Body of pancreas (tissue), 4 donors: Measurements from ENCODE around the gene EIF2AK3. TPM values are rescaled to one million over a fixed set of nuclear protein-coding genes. Genes with fewer than 3 reads are reported as not detected.

ENCODE experiments used
- ATAC-seq: fragments of 150-250 bp; one replicate; pipeline ENCODE4 v1.9.1; 2016
- DNase-seq, 4 donors: peaks; one replicate each; pipeline ENCODE4 v3.0.0-alpha.2; 2019
- H3K27ac ChIP-seq, 4 donors: fragments of 200-600 bp; sonication (generic); 1 replicate in 3 of 4; 2 replicates in 1 of 4; pipeline versions ENCODE4 v1.5.1 to v1.6.1; 2016 to 2019; ENCODE audit warnings: mild to moderate bottlenecking in 1 of 4, mixed read lengths in 1 of 4, moderate library complexity in 1 of 4
- H3K27me3 ChIP-seq, 2 donors: fragments of 200-600 bp; sonication (generic); one replicate each; pipeline ENCODE4 v1.6.0; 2016; ENCODE audit warnings: mild to moderate bottlenecking in 1 of 2
- H3K36me3 ChIP-seq, 2 donors: fragments of 200-600 bp; sonication (generic); replicated peaks in 1 of 2; 2 replicates each; pipeline ENCODE4 v1.5.1; 2016; ENCODE audit warnings: low read depth in 2 of 2; ENCODE audit not compliant: insufficient read depth in 1 of 2
- H3K4me1 ChIP-seq: fragments of 200-600 bp; sonication (generic); one replicate; pipeline ENCODE4 v1.6.0; 2016
- H3K4me3 ChIP-seq, 2 donors: fragments of 200-600 bp; sonication (generic); 1 replicate in 1 of 2; 2 replicates in 1 of 2; pipeline ENCODE4 v1.5.1; 2016 to 2019
- H3K9me3 ChIP-seq, 3 donors: fragments of 200-600 bp; sonication (generic); 1 replicate in 2 of 3; 2 replicates in 1 of 3; pipeline ENCODE4 v1.5.1; 2016
- POLR2A ChIP-seq, 3 donors: fragments of 450-650 bp; IDR thresholded peaks; one replicate each; pipeline ENCODE4 v1.6.1; 2016; ENCODE audit warnings: antibody characterized with exemption in 3 of 3, mild to moderate bottlenecking in 2 of 3
- WGBS, 2 donors: methylation state at CpG; one replicate each; pipeline ENCODE4 v1.1.5; 2017; 5-methylcytosine and 5-hydroxymethylcytosine counted together
- intact Hi-C: fragments of 100-400 bp; cut with DNase I; formaldehyde crosslinking; loops from one replicate; pipeline ENCODE4 v1.15.1; 2023
- total RNA-seq, 2 donors: library from RNA; depleted of rRNA; stranded (reverse); fragments of >200 nt; gene quantifications; one replicate each; pipeline ENCODE4 v1.1.0, GENCODE V29; 2016
- TF ChIP-seq, protein P1 (sequence below), 7 experiments: fragments of 450-650 bp in 4 of 7; fragments of 200-600 bp in 3 of 7; sonication (generic) in 3 of 7; IDR thresholded peaks; one replicate each; pipeline ENCODE4 v1.5.1; 2016 to 2019; ENCODE audit warnings: antibody characterized with exemption in 7 of 7

EIF2AK3 gene
- total RNA-seq, 2 donors from 2014 or later = 42.5 to 43.6 TPM

GRCh38 chr2:88545118-88545517 is 82.1 kb downstream of the EIF2AK3 start:
- intact Hi-C loops = no loop called here
- H3K4me1 ChIP-seq = no peaks in the 10 kb centered on the region
- 67 to 83% methylated on average over 5 of the region's 5 CpGs for WGBS, 2 donors
- H3K27ac ChIP-seq = no peak overlapping the region
- DNase-seq = no peak
- TF ChIP-seq, protein P1, sequence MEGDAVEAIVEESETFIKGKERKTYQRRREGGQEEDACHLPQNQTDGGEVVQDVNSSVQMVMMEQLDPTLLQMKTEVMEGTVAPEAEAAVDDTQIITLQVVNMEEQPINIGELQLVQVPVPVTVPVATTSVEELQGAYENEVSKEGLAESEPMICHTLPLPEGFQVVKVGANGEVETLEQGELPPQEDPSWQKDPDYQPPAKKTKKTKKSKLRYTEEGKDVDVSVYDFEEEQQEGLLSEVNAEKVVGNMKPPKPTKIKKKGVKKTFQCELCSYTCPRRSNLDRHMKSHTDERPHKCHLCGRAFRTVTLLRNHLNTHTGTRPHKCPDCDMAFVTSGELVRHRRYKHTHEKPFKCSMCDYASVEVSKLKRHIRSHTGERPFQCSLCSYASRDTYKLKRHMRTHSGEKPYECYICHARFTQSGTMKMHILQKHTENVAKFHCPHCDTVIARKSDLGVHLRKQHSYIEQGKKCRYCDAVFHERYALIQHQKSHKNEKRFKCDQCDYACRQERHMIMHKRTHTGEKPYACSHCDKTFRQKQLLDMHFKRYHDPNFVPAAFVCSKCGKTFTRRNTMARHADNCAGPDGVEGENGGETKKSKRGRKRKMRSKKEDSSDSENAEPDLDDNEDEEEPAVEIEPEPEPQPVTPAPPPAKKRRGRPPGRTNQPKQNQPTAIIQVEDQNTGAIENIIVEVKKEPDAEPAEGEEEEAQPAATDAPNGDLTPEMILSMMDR (IDR thresholded peaks at IDR 0.05) = no peak
- TF ChIP-seq POLR2A (IDR thresholded peaks at IDR 0.05) = no peak
- ATAC-seq = no peak
- H3K4me3 ChIP-seq = no peak overlapping the region
- H3K27me3 ChIP-seq = no peaks in the 10 kb centered on the region
- no peaks in the 10 kb centered on the region for H3K9me3 ChIP-seq
- H3K36me3 ChIP-seq = no peaks in the 10 kb centered on the region

DNA sequence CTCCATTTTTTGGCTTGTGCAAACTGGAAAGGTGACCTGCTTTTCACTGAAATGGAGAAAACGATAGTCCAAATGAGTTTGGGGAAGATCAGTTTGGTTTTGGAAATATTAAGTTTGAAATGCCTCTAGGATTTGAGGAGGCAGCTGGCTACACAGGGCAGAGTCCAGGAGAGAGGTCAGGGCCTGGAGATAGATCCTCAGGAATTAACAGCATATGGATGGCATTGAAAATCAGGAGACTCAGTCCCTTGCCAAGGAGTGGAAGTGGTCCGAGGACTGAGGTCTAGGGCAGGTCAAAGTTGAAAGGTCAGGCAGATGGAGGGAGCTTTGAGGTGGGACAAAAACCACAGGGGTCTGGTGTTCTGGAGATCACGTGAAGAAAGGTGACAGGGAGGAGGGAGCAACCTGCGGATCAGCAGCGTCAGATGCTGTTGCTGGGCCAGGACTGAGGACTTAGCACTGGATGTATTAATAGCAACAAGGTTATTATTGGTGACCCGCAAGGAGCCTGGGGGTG is 83.7 kb downstream of the EIF2AK3 start:
- H3K27ac ChIP-seq = no peak overlapping the region
- H3K4me1 ChIP-seq = no peaks in the 10 kb centered on the region
- ATAC-seq (no peak), DNase-seq (no peak)
- TF ChIP-seq, protein P1 (IDR thresholded peaks at IDR 0.05) = no peak
- no peak for TF ChIP-seq POLR2A (IDR thresholded peaks at IDR 0.05)
- WGBS, 2 donors = 62 to 84% methylated on average over 6 of the region's 6 CpGs
- intact Hi-C loops = no loop called here
- H3K4me3 ChIP-seq = no peak overlapping the region
- no peaks in the 10 kb centered on the region for H3K27me3 ChIP-seq
- no peaks in the 10 kb centered on the region for H3K9me3 ChIP-seq
- no peaks in the 10 kb centered on the region for H3K36me3 ChIP-seq

- WGBS, 2 donors = 86 to 88% methylated on average over 6 of the region's 6 CpGs
- ATAC-seq = no peak
- no peak overlapping the region for H3K27ac ChIP-seq
- H3K36me3 ChIP-seq = no peaks in the 10 kb centered on the region
- no peaks in the 10 kb centered on the region for H3K27me3 ChIP-seq
- TF ChIP-seq, protein P1 (IDR thresholded peaks at IDR 0.05) = no peak
- no peak for TF ChIP-seq POLR2A (IDR thresholded peaks at IDR 0.05)
- no peaks in the 10 kb centered on the region for H3K4me1 ChIP-seq
- DNase-seq = no peak
- intact Hi-C loops = no loop called here
- no peaks in the 10 kb centered on the region for H3K9me3 ChIP-seq
- H3K4me3 ChIP-seq = no peak overlapping the region
Observed at GRCh38 chr2:88542668-88543067, 84.6 kb downstream of the EIF2AK3 start.

DNA sequence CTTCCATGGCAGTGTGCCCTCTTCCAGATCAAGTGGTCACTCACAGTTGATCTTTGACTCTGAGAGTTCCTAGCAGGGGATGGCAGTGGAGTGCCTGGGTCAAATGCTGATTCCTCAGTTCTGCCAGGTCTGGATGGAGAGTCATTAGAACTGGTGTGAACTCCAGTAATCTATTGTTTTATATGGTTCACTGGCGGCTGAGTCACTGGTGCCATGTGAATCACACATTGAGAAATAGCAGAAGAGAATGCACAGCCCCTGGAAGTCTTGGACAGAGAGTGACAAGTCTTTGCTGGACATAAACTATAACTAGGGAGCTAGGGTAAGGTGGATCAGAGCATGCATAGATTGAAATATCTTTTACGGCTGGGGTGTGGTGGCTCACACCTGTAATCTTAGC is 86.9 kb downstream of the EIF2AK3 start:
- Histone ChIP-seq H3K27me3 (no peaks in the 10 kb centered on the region), H3K4me1 (no peaks in the 10 kb centered on the region), H3K36me3 (no peaks in the 10 kb centered on the region), H3K9me3 (no peaks in the 10 kb centered on the region), H3K4me3 (no peak overlapping the region), H3K27ac (no peak overlapping the region)
- 75 to 81% methylated on average over 2 of the region's 2 CpGs for WGBS, 2 donors
- intact Hi-C loops = no loop called here
- DNase-seq = no peak
- TF ChIP-seq, protein P1 (IDR thresholded peaks at IDR 0.05) = no peak
- TF ChIP-seq POLR2A (IDR thresholded peaks at IDR 0.05) = no peak
- no peak for ATAC-seq

GRCh38 chr2:88538362-88538917 is 88.8 kb downstream of the EIF2AK3 start:
- H3K27ac ChIP-seq = no peak overlapping the region
- intact Hi-C loops = no loop called here
- no peaks in the 10 kb centered on the region for H3K27me3 ChIP-seq
- H3K4me1 ChIP-seq = no peaks in the 10 kb centered on the region
- TF ChIP-seq, protein P1 (IDR thresholded peaks at IDR 0.05) = no peak
- no peak for TF ChIP-seq POLR2A (IDR thresholded peaks at IDR 0.05)
- H3K9me3 ChIP-seq = no peaks in the 10 kb centered on the region
- DNase-seq (no peak), ATAC-seq (no peak)
- no peaks in the 10 kb centered on the region for H3K36me3 ChIP-seq
- WGBS, 2 donors = 93 to 94% methylated on average over 11 of the region's 11 CpGs
- H3K4me3 ChIP-seq = no peak overlapping the region
